ENCODE results near the gene MSI2. TPM values are rescaled to one million over a fixed set of nuclear protein-coding genes. Genes with fewer than 3 reads are reported as not detected.

Gene MSI2
- total and polyA plus RNA-seq, 2 donors (not counting 1 experiment from before 2014, with no cell fraction given) = 16.1 to 196 TPM

DNA sequence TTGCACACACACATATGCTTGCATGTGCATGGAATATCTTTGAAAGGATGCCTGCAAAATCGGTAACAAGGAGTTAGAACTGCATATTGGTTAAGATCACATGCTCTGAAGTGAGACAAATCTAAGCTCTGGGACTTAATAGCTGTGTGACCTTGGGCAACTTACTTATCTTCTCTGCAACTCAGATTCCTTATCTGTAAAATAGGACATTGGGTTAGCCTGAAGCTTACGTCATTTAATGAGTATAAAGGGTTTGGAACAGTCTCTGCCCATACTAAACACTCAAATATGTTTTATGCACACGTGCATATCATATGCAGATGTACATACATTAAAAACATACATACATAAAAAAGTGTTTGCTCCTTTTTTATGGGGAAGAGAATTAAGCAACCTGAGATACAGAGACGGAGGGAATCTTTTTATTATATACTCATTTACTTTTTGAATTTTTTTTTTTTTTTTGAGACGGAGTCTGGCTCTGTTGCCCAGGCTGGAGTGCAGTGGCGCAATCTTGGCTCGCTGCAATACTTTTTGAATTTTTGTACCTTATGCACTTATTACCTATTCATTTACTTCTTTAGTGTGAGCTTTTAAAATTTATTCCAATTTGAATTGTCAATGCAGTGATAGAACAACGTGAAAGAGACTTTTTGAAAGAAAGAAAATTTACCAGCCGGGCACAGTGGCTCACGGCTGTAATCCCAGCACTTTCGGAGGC lies 282.6 kb downstream of the MSI2 start:
- no peak overlapping the region for H3K27ac ChIP-seq (ENCODE audit: low read length in 2 of 2)
- H3K9me3 Mint-ChIP-seq (ENCODE audit: insufficient read depth) = no peaks in the 10 kb centered on the region
- CTCF ChIA-PET = interaction anchor here (0.8 to 3.9 kb wide), 4 partner anchors 11 to 296 kb away, joined by 3 to 13 read pairs (median 4); no protein-coding TSS in a partner anchor
- H2AFZ ChIP-seq (ENCODE audit: insufficient read depth, low read depth, low read length, poor library complexity, severe bottlenecking) = no peak overlapping the region
- intact Hi-C loops (cut with micrococcal nuclease) = no loop called here
- H3K79me2 ChIP-seq (ENCODE audit: control insufficient read depth, insufficient read depth, low read length) = peaks cover 18% of the 10 kb centered on the region
- ATAC-seq (ENCODE audit: low read depth) = no peak
- no peak for DNase-seq
- peaks cover 41% of the 10 kb centered on the region for H3K4me1 Mint-ChIP-seq
- H3K27me3 ChIP-seq (replicated peaks in 1 of 4; ENCODE audit: control extremely low read depth in 1 of 4, control insufficient read depth in 3 of 4, insufficient read depth in 4 of 4, low read length in 3 of 4) = no peaks in the 10 kb centered on the region
- TF ChIP-seq EZH2 (IDR thresholded peaks at IDR 0.05; ENCODE audit: borderline replicate concordance, insufficient read depth, low read depth, low read length, poor library complexity, severe bottlenecking) = no peak
- no peak for TF ChIP-seq CTCF (IDR thresholded peaks at IDR 0.05)
- peak overlapping the region; percentile 60 for H3K4me2 ChIP-seq (replicated peaks; ENCODE audit: low read depth, low read length, poor library complexity, severe bottlenecking)
- H3K27me3 Mint-ChIP-seq = no peaks in the 10 kb centered on the region
- H4K20me1 ChIP-seq (ENCODE audit: control insufficient read depth, insufficient read depth, low read length, poor library complexity, severe bottlenecking) = no peaks in the 10 kb centered on the region
- peaks cover 3 to 4% of the 10 kb centered on the region in 2 experiments for H3K36me3 ChIP-seq (replicated peaks in 1 of 2; ENCODE audit: control extremely low read depth in 1 of 2, control insufficient read depth in 1 of 2, extremely low read depth in 1 of 2, insufficient read depth in 2 of 2, low read length in 1 of 2)
- H3K9ac ChIP-seq (ENCODE audit: low read length) = no peak overlapping the region
- 100% methylated on average over 4 of the region's 11 CpGs for WGBS (ENCODE audit: insufficient coverage)
- POLR2A ChIA-PET = no interaction called here
- peak overlapping the region; percentile 26 for H3K27ac Mint-ChIP-seq
- peak overlapping the region; percentile 16 for H3K4me3 Mint-ChIP-seq
- H3K4me3 ChIP-seq (ENCODE audit: control extremely low read depth in 1 of 5, extremely low read depth in 1 of 5, insufficient read depth in 1 of 5, low read depth in 2 of 5, low read length in 4 of 5) = no peak overlapping the region
- H3K4me1 ChIP-seq (ENCODE audit: control insufficient read depth in 2 of 2, insufficient read depth in 2 of 2, low read length in 2 of 2) = peaks cover 28 to 29% of the 10 kb centered on the region in 2 donors
- H3K9me3 ChIP-seq (ENCODE audit: control extremely low read depth in 1 of 3, control insufficient read depth in 2 of 3, insufficient read depth in 1 of 3, low read length in 2 of 3) = no peaks in the 10 kb centered on the region

All from B cell (primary cell).